ENCODE data around the gene FIBP. TPM values are rescaled to one million over a fixed set of nuclear protein-coding genes. Genes with fewer than 3 reads are reported as not detected.

The FIBP gene
- total RNA-seq, 1 donor, result 144 TPM

GRCh38 chr11:65854161-65854592 lies 34.1 kb downstream of the FIBP start:
- no peak overlapping the region for H3K4me3 ChIP-seq (ENCODE audit: low read depth, low read length)
- no peak for TF ChIP-seq CTCF (IDR thresholded peaks at IDR 0.05; ENCODE audit: insufficient read depth, low read depth, low read length)

GRCh38 chr11:65853246-65853979 lies 34.9 kb downstream of the FIBP start:
- TF ChIP-seq CTCF (IDR thresholded peaks at IDR 0.05; ENCODE audit: insufficient read depth, low read depth, low read length), result peak; percentile 11
- no peak for DNase-seq (ENCODE audit: low read depth)

More at GRCh38 chr11:65854161-65854592, 34.1 kb downstream of the FIBP start:
- DNase-seq (ENCODE audit: low read depth), result no peak

DNA sequence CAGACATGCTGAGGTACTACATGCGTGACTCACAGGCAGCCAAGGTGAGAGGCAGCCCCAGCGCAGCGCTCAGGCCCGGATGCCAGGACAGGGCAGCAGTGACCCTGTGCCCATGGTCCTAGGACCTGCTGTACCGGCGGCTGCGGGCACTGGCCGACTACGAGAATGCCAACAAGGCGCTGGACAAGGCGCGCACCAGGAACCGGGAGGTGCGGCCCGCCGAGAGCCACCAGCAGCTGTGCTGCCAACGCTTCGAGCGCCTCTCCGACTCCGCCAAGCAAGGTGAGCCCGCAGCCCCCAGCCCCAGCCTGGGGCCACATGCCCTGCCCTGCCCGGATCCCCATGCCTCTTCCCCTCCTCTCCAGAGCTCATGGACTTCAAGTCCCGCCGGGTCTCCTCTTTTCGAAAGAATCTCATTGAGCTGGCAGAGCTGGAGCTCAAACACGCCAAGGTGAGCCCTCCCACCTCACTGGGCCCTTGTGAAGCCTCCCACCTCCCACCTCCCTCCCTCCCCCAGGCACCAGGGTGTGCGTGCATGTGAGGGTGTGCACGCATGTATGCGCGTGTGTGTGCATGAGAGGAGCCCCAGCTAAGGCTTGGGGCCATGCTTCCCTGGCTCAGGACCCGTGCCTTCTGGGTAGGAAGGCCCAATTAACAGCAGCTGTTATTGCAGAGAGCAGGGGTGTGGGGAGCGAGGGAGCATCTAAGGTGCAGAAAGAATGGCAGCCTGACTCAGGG lies 35.6 kb downstream of the FIBP start:
- TF ChIP-seq CTCF (IDR thresholded peaks at IDR 0.05; ENCODE audit: insufficient read depth, low read depth, low read length), result no peak
- H3K4me3 ChIP-seq (ENCODE audit: low read depth, low read length), result no peak overlapping the region
- DNase-seq (ENCODE audit: low read depth), result no peak

More at GRCh38 chr11:65853246-65853979, 34.9 kb downstream of the FIBP start:
- H3K4me3 ChIP-seq (ENCODE audit: low read depth, low read length), result no peak overlapping the region

DNA sequence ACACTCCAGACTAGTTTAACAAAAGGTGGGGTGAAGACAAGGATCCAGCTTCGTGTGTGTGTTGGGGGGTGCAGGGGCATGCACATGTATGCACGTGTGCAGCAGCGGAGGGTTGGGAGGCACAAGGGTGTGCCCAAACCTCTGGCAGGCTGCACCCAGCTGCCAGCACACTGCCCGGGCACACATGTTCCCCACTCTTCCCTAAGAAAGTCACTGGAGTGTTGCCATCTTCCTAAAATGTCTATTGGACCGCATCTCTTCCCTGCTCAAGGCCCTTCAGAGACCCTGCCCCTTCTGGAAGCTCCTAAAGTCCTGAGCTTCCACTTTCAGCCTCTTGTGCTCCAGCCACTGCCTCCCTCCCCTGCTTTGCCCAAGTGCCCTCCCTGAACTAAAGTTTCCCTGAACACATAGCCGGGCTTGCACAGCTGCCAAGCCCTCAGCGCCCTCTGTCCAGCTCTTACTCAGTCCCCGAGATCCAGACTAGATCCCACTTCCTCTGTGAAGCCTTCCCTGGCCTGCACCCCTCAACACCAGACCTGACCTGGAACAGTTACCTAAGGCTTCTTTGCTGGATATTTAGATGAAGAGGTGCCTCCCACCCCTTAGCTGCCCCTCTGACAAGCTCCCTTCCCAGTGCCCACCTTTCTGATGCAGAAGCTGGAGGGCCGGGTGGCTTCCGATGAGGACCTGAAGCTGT lies 36.3 kb downstream of the FIBP start:
- H3K4me3 ChIP-seq (ENCODE audit: low read depth, low read length), result no peak overlapping the region
- no peak for TF ChIP-seq CTCF (IDR thresholded peaks at IDR 0.05; ENCODE audit: insufficient read depth, low read depth, low read length)
- no peak for DNase-seq (ENCODE audit: low read depth)

GRCh38 chr11:65851083-65851579 lies 37.1 kb downstream of the FIBP start:
- TF ChIP-seq CTCF (IDR thresholded peaks at IDR 0.05; ENCODE audit: insufficient read depth, low read depth, low read length), result peak; percentile 53
- no peak overlapping the region for H3K4me3 ChIP-seq (ENCODE audit: low read depth, low read length)
- no peak for DNase-seq (ENCODE audit: low read depth)

- H3K4me3 ChIP-seq (ENCODE audit: low read depth, low read length), result no peak overlapping the region
- no peak for DNase-seq (ENCODE audit: low read depth)
- TF ChIP-seq CTCF (IDR thresholded peaks at IDR 0.05; ENCODE audit: insufficient read depth, low read depth, low read length), result no peak
These were observed 37.8 kb downstream of the FIBP start for GRCh38 chr11:65850217-65851082.

Measured in fibroblast of villous mesenchyme (primary cell).